ENCODE measurements around the gene ABCB4.

DNA sequence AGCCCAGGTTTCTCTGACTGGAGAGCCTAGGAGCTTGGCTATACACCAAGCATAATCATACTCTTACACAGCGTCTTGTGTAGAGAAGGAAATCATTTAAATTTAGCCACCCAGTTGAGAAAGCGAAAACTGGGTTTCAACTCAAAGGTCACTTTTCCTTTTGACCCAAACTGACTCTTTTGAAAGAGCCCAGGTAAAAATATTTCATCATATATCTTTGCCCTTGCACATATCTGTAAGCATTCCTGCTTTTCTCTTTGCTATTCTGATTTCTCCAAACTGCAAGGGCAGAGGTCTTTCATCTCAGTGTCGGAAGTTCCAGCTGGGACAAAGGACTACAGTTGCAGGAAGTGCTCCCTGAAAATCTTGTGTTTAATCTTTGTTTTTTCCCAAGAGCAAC, 22.0 kb upstream of the ABCB4 start:
- TF ChIP-seq POLR2AphosphoS5 (IDR thresholded peaks at IDR 0.05; ENCODE audit: low read depth), result no peak
- TF ChIP-seq, protein P1, sequence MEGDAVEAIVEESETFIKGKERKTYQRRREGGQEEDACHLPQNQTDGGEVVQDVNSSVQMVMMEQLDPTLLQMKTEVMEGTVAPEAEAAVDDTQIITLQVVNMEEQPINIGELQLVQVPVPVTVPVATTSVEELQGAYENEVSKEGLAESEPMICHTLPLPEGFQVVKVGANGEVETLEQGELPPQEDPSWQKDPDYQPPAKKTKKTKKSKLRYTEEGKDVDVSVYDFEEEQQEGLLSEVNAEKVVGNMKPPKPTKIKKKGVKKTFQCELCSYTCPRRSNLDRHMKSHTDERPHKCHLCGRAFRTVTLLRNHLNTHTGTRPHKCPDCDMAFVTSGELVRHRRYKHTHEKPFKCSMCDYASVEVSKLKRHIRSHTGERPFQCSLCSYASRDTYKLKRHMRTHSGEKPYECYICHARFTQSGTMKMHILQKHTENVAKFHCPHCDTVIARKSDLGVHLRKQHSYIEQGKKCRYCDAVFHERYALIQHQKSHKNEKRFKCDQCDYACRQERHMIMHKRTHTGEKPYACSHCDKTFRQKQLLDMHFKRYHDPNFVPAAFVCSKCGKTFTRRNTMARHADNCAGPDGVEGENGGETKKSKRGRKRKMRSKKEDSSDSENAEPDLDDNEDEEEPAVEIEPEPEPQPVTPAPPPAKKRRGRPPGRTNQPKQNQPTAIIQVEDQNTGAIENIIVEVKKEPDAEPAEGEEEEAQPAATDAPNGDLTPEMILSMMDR (conservative IDR thresholded peaks at IDR 0.05; ENCODE audit: low read depth in 2 of 2), result no peak

Measured in GM23338 (cell line).